ENCODE results near the gene MKRN2. TPM values are rescaled to one million over a fixed set of nuclear protein-coding genes. Genes with fewer than 3 reads are reported as not detected.

Gene MKRN2
- total RNA-seq, 1 experiment from 2014 or later = 27.9 TPM

DNA sequence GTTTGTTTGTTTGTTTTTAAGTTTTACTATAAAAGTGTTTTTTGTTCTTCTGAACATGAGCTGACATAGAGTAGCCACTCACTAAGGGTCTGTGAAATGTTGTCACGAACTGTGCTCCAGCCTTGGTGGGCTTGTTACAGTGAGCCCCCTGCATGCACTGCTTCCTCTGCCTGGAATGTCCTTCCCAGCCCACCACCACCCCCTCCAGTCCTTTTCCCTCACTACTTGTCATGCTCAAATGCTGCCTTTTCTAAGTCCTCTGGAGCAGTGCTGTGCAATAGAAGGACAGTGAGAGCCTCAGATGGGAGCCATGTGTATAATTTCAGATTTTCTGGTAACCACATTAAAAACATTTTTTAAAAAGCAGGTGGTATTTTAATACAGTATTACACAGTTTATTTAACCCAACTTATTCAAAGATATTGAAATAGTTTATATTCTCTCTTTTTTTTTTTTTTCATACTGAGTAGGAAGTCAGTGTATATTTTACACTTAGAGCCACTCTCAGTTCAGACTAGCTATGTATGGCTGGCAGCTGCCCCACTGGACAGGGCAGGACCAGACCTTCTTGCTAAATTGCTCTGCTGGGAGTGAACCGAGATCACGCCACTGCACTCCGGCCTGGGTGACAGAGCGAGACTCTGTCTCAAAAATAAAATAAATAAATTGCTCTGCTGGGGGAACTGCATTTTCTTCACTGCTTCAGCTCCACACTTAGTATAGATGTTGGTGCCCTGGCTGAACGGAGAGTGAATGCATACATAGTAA lies 38.4 kb upstream of the MKRN2 start:
- DNase-seq (ENCODE audit: low read depth, low spot score) (no peak), ATAC-seq (no peak)
- ChIA-PET POLR2A (no interaction called here), RAD21 (ENCODE audit: low non-redundant PET in 1 of 2, low total read pairs in 2 of 2, uncharacterized antibody in 2 of 2, unreplicated experiment in 2 of 2) (no interaction called here), CTCF (no interaction called here)
- Histone ChIP-seq H4K20me1 (ENCODE audit: insufficient read depth) (no peaks in the 10 kb centered on the region), H3K27me3 (ENCODE audit: insufficient read depth, low read length) (no peaks in the 10 kb centered on the region), H3K4me3 (replicated peaks in 1 of 2; ENCODE audit: low read depth in 1 of 2, low read length in 2 of 2) (no peak overlapping the region), H3K27ac (ENCODE audit: low read depth, low read length) (no peak overlapping the region), H3K4me2 (ENCODE audit: low read length) (no peak overlapping the region), H3K4me1 (ENCODE audit: control insufficient read depth in 1 of 2, insufficient read depth in 2 of 2, low read length in 2 of 2) (no peaks in the 10 kb centered on the region), H2AFZ (ENCODE audit: low read depth, low read length, poor library complexity, severe bottlenecking) (no peak overlapping the region), H3K36me3 (ENCODE audit: control insufficient read depth in 1 of 2, insufficient read depth in 2 of 2, low read length in 2 of 2) (peaks cover 10 to 32% of the 10 kb centered on the region in 2 experiments; a peak in 3 of 4 replicates), H3K79me2 (ENCODE audit: insufficient read depth, low read length) (peaks cover 8% of the 10 kb centered on the region; the same call in 1 of the 2 replicates), H3K9me2 (ENCODE audit: insufficient read depth) (no peaks in the 10 kb centered on the region), H3K9ac (ENCODE audit: low read length) (no peak overlapping the region), H3K9me3 (ENCODE audit: control insufficient read depth in 1 of 2, insufficient read depth in 1 of 2, low read depth in 1 of 2, low read length in 2 of 2) (no peaks in the 10 kb centered on the region)
- no TSS peak for BruUV-seq (replicated peaks)
- intact Hi-C loops (cut with micrococcal nuclease) = no loop called here
- TF ChIP-seq, protein P1, sequence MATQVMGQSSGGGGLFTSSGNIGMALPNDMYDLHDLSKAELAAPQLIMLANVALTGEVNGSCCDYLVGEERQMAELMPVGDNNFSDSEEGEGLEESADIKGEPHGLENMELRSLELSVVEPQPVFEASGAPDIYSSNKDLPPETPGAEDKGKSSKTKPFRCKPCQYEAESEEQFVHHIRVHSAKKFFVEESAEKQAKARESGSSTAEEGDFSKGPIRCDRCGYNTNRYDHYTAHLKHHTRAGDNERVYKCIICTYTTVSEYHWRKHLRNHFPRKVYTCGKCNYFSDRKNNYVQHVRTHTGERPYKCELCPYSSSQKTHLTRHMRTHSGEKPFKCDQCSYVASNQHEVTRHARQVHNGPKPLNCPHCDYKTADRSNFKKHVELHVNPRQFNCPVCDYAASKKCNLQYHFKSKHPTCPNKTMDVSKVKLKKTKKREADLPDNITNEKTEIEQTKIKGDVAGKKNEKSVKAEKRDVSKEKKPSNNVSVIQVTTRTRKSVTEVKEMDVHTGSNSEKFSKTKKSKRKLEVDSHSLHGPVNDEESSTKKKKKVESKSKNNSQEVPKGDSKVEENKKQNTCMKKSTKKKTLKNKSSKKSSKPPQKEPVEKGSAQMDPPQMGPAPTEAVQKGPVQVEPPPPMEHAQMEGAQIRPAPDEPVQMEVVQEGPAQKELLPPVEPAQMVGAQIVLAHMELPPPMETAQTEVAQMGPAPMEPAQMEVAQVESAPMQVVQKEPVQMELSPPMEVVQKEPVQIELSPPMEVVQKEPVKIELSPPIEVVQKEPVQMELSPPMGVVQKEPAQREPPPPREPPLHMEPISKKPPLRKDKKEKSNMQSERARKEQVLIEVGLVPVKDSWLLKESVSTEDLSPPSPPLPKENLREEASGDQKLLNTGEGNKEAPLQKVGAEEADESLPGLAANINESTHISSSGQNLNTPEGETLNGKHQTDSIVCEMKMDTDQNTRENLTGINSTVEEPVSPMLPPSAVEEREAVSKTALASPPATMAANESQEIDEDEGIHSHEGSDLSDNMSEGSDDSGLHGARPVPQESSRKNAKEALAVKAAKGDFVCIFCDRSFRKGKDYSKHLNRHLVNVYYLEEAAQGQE (IDR thresholded peaks at IDR 0.05; ENCODE audit: low read depth) = no peak
- TF ChIP-seq RAD21 (IDR thresholded peaks at IDR 0.05; ENCODE audit: low read depth) = no peak
- no peak for TF ChIP-seq POLR2AphosphoS5 (IDR thresholded peaks at IDR 0.05; ENCODE audit: low read depth, low read length)
- no peak for TF ChIP-seq ZNF274 (IDR thresholded peaks at IDR 0.05; ENCODE audit: low read depth, low read length)
- no peak for TF ChIP-seq FOSL1 (IDR thresholded peaks at IDR 0.05; ENCODE audit: low read depth)
- TF ChIP-seq SIN3A (IDR thresholded peaks at IDR 0.05; ENCODE audit: low read depth) = no peak
- TF ChIP-seq SP1 (IDR thresholded peaks at IDR 0.05; ENCODE audit: low read depth) = no peak
- no peak for TF ChIP-seq EZH2 (IDR thresholded peaks at IDR 0.05)
- no peak for TF ChIP-seq ZFX (IDR thresholded peaks at IDR 0.05)
- no peak for TF ChIP-seq POLR2A (IDR thresholded peaks at IDR 0.05; ENCODE audit: borderline replicate concordance, extremely low read depth, insufficient read depth, insufficient read length)
- no peak for TF ChIP-seq ELF1 (IDR thresholded peaks at IDR 0.05; ENCODE audit: borderline replicate concordance, low read depth)

All from HCT116 (cell line).